SK-N-SH (cell line): Measurements from ENCODE around the gene ZCCHC7. TPM values are rescaled to one million over a fixed set of nuclear protein-coding genes. Genes with fewer than 3 reads are reported as not detected.

Experiments used
- CTCF ChIA-PET: fragments of 300-600, 350-600 bp; formaldehyde crosslinking; extraction: SDS; loops from one replicate; lab custom pipeline; 2021; lab: Yijun Ruan, JAX
- POLR2A ChIA-PET: fragments of 350-600 bp; sonication (Branson Sonifier 250); formaldehyde crosslinking; extraction: SDS; loops from one replicate; lab custom pipeline; 2020; ENCODE audit warnings: antibody characterized with exemption, inconsistent platforms; lab: Yijun Ruan, JAX
- DNase-seq: peaks from one replicate; pipeline ENCODE4 v3.0.0; 2012
- H2AFZ ChIP-seq: fragments of 200-600 bp; sonication (generic); 2 replicates; pipeline ENCODE4 v1.8.1; 2016; ENCODE audit warnings: antibody characterized with exemption, mild to moderate bottlenecking, low read depth
- H3F3A ChIP-seq: fragments of 200-600 bp; sonication (generic); replicated peaks from 2 replicates; pipeline ENCODE3; 2016; ENCODE audit warnings: antibody characterized with exemption, mild to moderate bottlenecking; ENCODE audit not compliant: insufficient read depth
- H3K27ac ChIP-seq, 2 experiments: fragments of 200-500 bp in 1 of 2; fragments of 200-600 bp in 1 of 2; sonication (Bioruptor generic) in 1 of 2; sonication (generic), shearing (Covaris generic) in 1 of 2; 2 replicates each; pipeline versions ENCODE4 v1.5.1 to v1.6.1; 2014 to 2016; ENCODE audit warnings: low read depth in 2 of 2, inconsistent platforms in 1 of 2, low read length in 1 of 2, mild to moderate bottlenecking in 1 of 2, mixed read lengths in 1 of 2
- H3K27me3 ChIP-seq: fragments of 200-600 bp; sonication (generic), shearing (Covaris generic); 2 replicates; pipeline ENCODE4 v1.6.1; 2016; ENCODE audit warnings: mixed run types; ENCODE audit not compliant: insufficient read depth
- H3K36me3 ChIP-seq, 2 experiments: fragments of 200-500 bp in 1 of 2; fragments of 200-600 bp in 1 of 2; sonication (Bioruptor generic) in 1 of 2; sonication (generic) in 1 of 2; replicated peaks in 1 of 2; 2 replicates each; pipeline versions ENCODE3 to v1.5.1; 2014 to 2016; ENCODE audit warnings: low read length in 1 of 2, mild to moderate bottlenecking in 1 of 2; ENCODE audit not compliant: insufficient read depth in 2 of 2, control insufficient read depth in 1 of 2
- H3K4me1 ChIP-seq, 2 experiments: fragments of 200-500 bp in 1 of 2; fragments of 200-600 bp in 1 of 2; sonication (Bioruptor generic) in 1 of 2; sonication (generic), shearing (Covaris generic) in 1 of 2; 2 replicates each; pipeline versions ENCODE4 v1.5.1 to v1.6.1; 2014 to 2016; ENCODE audit warnings: low read depth in 1 of 2, low read length in 1 of 2, mixed run types in 1 of 2; ENCODE audit not compliant: insufficient read depth in 2 of 2, control insufficient read depth in 1 of 2
- H3K4me2 ChIP-seq: fragments of 200-600 bp; sonication (generic), shearing (Covaris generic); 2 replicates; pipeline ENCODE4 v1.6.1; 2017; ENCODE audit warnings: mixed run types
- H3K4me3 ChIP-seq, 2 experiments: fragments of 200-500 bp in 1 of 2; fragments of 200-600 bp in 1 of 2; sonication (Bioruptor generic) in 1 of 2; sonication (generic), shearing (Covaris generic) in 1 of 2; 2 replicates each; pipeline versions ENCODE4 v1.5.1 to v1.8.1; 2014 to 2016; ENCODE audit warnings: low read depth in 2 of 2, inconsistent platforms in 1 of 2, low read length in 1 of 2, mild to moderate bottlenecking in 1 of 2, mixed read lengths in 1 of 2, moderate library complexity in 1 of 2
- H3K79me2 ChIP-seq: fragments of 200-600 bp; sonication (generic); 2 replicates; pipeline ENCODE4 v1.8.1; 2017; ENCODE audit warnings: mild to moderate bottlenecking; ENCODE audit not compliant: insufficient read depth
- H3K9ac ChIP-seq: fragments of 200-600 bp; sonication (generic); 2 replicates; pipeline ENCODE4 v1.6.1; 2017; ENCODE audit warnings: mixed run types
- H3K9me2 ChIP-seq: fragments of 200-600 bp; sonication (generic); 2 replicates; pipeline ENCODE4 v1.6.1; 2017; ENCODE audit warnings: mixed run types
- H3K9me3 ChIP-seq: fragments of 200-600 bp; sonication (generic); 2 replicates; pipeline ENCODE4 v1.6.1; 2017; ENCODE audit warnings: mixed run types, mild to moderate bottlenecking, moderate library complexity
- H4K20me1 ChIP-seq: fragments of 200-600 bp; sonication (generic); 2 replicates; pipeline ENCODE4 v1.6.1; 2017; ENCODE audit warnings: mild to moderate bottlenecking, mixed run types; ENCODE audit not compliant: insufficient read depth
- CTCF ChIP-seq: fragments of 200-600 bp; sonication (generic); IDR thresholded peaks from 2 replicates; pipeline ENCODE4 v1.6.1; 2017; ENCODE audit warnings: antibody characterized with exemption, mild to moderate bottlenecking, moderate library complexity
- FOXM1 ChIP-seq: IDR thresholded peaks from 2 replicates; pipeline ENCODE4 v1.4.0; 2012; ENCODE audit warnings: low read depth, mild to moderate bottlenecking
- IRF3 ChIP-seq: fragments of 150-350 bp; IDR thresholded peaks from 2 replicates; pipeline ENCODE4 v1.6.1; 2016; ENCODE audit warnings: mild to moderate bottlenecking, low read depth, low read length
- JUND ChIP-seq: IDR thresholded peaks from 2 replicates; pipeline ENCODE4 v1.4.0; 2012
- MAX ChIP-seq: IDR thresholded peaks from 2 replicates; pipeline ENCODE4 v1.4.0; 2012; ENCODE audit warnings: low read depth
- MEF2A ChIP-seq: IDR thresholded peaks from 2 replicates; pipeline ENCODE4 v1.4.0; 2012; ENCODE audit warnings: low read depth, borderline replicate concordance
- NFIC ChIP-seq: IDR thresholded peaks from 2 replicates; pipeline ENCODE4 v1.4.0; 2012; ENCODE audit warnings: borderline replicate concordance
- RAD21 ChIP-seq: IDR thresholded peaks from 2 replicates; pipeline ENCODE4 v1.6.1; 2012; ENCODE audit warnings: mild to moderate bottlenecking, low read length
- REST ChIP-seq: IDR thresholded peaks from 2 replicates; pipeline ENCODE4 v1.6.1; 2012; ENCODE audit warnings: mild to moderate bottlenecking, low read depth, low read length, moderate library complexity
- SMC3 ChIP-seq: IDR thresholded peaks from 2 replicates; pipeline ENCODE4 v1.6.1; 2012; ENCODE audit warnings: low read depth, low read length, improper control_type of control experiment
- TEAD4 ChIP-seq: IDR thresholded peaks from 2 replicates; pipeline ENCODE4 v1.4.0; 2012; ENCODE audit warnings: mild to moderate bottlenecking, borderline replicate concordance; ENCODE audit not compliant: insufficient read depth
- USF2 ChIP-seq: fragments of 150-350 bp; IDR thresholded peaks from 2 replicates; pipeline ENCODE4 v1.6.1; 2017; ENCODE audit warnings: antibody characterized with exemption, low read length, low read depth, borderline replicate concordance
- polyA plus RNA-seq, 3 experiments: library from polyadenylated mRNA; depleted of rRNA; stranded (reverse); fragments of >200 nt; gene quantifications; 2 replicates each; pipeline ENCODE4 v1.2.3, GENCODE V29; 2012

The ZCCHC7 gene
- polyA plus RNA-seq, 1 of the 3 experiments (the other 2 are of a cell fraction), result 12.6 TPM

- H3K9me3 ChIP-seq, result peaks cover 3% of the 10 kb centered on the region; the same call in 1 of the 2 replicates
- H2AFZ ChIP-seq, result no peak overlapping the region
- peaks cover 21% of the 10 kb centered on the region; the same call in 1 of the 2 replicates for H4K20me1 ChIP-seq
- H3K27me3 ChIP-seq, result no peaks in the 10 kb centered on the region
- no peak overlapping the region for H3K9ac ChIP-seq
- peaks cover 6 to 26% of the 10 kb centered on the region in 2 experiments; a peak in 3 of 4 replicates for H3K4me1 ChIP-seq
- H3F3A ChIP-seq, result no peaks in the 10 kb centered on the region
- DNase-seq, result no peak
- no peaks in the 10 kb centered on the region for H3K9me2 ChIP-seq
- POLR2A ChIA-PET, result no interaction called here
- CTCF ChIA-PET, result no interaction called here
- peaks cover 31 to 39% of the 10 kb centered on the region in 2 experiments for H3K36me3 ChIP-seq
- no peak overlapping the region for H3K4me2 ChIP-seq
- H3K27ac ChIP-seq, result no peak overlapping the region
- H3K79me2 ChIP-seq, result peaks cover 76% of the 10 kb centered on the region
- TF ChIP-seq USF2 (no peak), MAX (no peak), REST (no peak), IRF3 (no peak), NFIC (no peak), FOXM1 (no peak), RAD21 (no peak), MEF2A (no peak), TEAD4 (no peak), CTCF (no peak), JUND (no peak), SMC3 (no peak)
- TF ChIP-seq, all 33 proteins: peak for 0
- H3K4me3 ChIP-seq, result no peak overlapping the region
Observed at GRCh38 chr9:37083654-37084053, 36.7 kb upstream of the ZCCHC7 start.
